Embryonic facial prominence (tissue), 1 donor: ENCODE results near the gene CROCC2.

Experiments
- DNase-seq: peaks from one replicate; pipeline ENCODE4 v3.0.0-alpha.2; 2016; ENCODE audit errors: extremely low spot score

CROCC2 gene

DNA sequence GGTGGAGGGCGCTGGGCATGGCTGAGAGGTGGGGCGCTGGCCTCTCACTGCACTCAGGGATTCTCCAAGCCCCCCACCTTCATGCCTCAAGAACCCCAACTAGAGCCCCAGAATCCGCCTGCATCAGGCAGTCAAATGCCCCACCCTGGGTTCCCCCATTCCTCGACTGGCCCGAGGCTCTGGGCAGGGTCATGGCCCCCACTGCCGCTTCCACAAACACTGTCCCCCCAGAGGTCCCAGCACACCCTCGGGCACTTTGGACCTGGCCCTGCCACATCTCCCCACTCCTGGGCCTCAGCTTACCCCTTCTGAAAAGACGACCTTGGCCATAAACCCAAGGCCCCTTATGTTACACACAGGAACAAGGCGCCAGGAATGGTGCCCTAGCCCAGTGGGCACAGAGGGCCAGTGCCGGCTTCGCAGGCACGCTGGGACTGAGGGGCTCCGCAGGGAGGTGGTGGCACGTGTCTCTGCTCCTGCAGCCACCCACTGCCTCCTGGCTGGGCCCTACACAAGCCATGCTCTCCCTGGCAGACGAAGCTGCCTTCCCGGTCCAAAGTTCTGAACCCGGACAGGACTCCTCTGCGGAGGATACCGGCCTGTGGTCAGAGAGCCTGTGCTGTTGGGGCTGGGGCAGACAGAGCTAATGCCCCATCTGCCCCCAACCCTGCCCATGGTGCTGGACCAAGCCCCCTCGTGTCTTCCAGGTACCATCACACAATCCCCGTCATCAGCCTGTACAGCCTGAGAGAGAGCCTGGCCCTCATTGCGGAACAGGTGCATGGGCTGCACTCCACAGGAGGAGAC lies 30.7 kb upstream of the CROCC2 start:
- DNase-seq, result no peak

DNA sequence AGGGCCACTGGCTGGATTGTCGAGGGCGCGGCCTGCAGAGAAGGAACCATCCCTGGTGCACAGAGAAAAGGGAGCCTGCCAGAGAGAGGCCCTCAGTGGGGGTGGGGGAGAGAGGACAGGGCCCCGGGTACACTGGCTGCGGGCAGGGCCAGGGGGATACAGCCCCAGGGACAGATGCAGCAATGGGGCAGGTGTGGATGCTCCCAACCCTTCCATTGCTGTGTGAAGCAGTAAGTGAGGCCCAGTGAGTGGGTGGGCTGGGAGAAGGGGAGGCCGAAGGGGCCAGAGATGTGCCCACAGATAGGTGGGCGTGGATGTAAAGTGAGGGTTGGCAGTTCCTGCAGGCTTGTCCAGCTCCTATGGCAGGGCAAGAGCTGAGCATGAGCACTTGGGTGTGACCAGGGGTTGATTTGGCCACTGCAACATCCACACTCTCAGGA lies 30.1 kb upstream of the CROCC2 start:
- DNase-seq, result no peak

DNA sequence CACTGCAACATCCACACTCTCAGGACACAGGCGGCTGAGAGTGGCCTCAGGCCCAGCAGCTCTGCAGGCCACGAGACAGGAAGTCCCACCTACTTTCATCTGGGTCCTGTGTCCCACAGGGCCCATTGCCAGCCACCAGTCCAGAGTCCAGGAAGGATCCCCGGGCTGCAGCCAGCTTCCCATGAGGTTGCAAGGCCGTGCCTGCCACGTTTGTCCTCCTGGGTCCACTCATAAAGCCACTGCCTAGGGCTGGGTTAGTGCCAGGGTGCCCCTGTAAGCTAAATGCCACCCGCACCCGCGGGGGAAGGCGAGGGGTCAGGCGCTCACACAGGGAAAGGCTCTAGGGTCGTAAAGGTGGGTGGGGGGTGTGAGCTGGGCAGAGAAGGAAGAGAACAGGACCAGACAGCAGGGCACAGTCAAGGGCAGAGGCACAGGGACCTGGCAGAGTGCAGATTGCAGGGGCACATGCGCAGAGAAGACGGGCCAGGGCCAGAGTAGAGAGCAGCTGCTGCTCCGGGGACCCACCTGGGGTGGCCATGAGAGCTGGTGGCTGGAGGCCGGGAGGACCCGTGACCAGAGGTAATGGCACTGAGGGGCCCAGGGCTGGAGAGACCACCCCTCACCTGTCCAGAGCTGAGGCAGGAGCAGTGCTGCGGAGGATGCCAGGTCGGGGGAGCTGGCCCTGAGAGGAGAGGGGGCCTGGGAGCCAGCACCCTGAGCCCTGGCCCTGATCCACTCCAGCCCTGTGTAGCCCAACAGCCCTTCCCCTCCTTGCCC lies 29.5 kb upstream of the CROCC2 start:
- DNase-seq, result no peak

GRCh38 chr2:240877460-240878340 lies 28.4 kb upstream of the CROCC2 start:
- no peak for DNase-seq

- no peak for DNase-seq
Observed at GRCh38 chr2:240878341-240878936, 27.7 kb upstream of the CROCC2 start.

DNA sequence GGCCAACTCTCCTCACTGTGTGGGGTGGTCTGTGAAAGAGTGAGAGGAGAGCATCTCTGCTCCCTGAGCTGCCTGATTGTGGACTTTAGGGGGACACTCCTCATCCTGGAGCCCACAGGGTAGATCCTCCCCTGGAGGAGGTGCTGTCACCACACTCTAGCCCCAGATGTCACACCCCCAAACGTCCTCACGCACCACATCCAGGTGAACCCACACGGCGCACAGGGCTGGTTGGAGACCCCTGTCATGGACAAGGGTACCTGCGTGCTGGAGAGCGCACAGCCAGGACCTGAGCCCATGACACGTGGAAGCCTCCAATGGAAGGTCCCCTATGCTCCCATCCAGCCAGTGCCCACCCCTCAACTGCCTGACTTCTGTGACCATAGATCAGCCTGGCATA lies 27.0 kb upstream of the CROCC2 start:
- no peak for DNase-seq

DNA sequence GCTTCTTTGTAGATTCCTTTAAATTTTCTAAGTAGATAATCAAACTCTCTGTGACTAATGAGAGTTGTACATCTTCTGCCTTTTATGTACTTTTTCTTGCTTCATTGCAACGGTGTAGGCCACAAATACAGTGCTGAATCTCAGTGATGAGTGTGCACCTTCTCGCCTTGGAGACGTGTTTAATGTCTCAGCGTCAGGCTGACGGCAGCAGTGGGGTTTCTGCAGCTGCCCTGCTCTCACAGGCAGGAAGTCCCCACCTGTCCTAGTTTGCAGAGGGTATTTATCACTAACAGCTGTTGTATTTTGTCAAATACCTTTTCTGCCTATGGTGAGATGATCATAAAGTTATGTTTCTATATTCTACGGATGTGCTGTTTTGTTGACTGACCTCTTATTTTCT lies 24.2 kb upstream of the CROCC2 start:
- DNase-seq, result no peak

DNA sequence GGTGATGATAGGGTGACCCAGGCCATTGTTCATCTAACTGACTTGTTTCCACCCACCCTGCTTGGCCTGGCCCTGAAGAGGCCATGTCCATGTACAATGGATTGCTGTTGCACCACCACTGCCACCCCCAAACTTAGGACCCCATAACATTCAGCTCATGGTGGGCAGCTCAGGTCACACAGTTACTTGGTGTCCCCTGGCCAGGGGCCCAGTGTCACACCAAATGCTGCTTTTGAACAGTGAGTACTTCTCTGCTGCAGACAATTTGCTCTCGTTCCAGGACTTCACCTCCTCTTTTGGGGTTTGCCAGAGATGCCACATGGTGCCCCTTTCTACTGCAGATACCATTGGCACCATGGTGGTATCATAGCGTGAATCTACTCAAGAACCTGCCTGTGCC lies 21.9 kb upstream of the CROCC2 start:
- DNase-seq, result no peak

DNA sequence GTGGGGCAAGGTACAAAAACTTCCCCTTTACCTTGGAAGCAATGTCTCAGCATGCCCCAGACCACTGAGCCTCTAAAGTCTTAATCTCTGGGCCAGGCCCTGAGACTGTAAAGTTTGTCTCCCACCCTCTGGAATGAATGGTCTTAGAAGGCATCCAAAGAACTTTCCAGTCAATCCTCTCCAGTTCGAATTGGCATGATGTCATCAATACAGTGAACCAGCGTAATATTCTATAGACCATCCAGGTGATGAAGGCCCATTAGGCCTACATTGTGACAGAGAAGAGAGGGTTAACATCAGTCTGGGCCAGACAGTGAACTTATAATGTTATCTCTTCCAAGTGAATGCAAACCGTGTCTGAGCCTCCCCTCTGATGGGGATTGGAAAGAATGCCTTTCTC lies 21.4 kb upstream of the CROCC2 start:
- DNase-seq, result no peak

DNA sequence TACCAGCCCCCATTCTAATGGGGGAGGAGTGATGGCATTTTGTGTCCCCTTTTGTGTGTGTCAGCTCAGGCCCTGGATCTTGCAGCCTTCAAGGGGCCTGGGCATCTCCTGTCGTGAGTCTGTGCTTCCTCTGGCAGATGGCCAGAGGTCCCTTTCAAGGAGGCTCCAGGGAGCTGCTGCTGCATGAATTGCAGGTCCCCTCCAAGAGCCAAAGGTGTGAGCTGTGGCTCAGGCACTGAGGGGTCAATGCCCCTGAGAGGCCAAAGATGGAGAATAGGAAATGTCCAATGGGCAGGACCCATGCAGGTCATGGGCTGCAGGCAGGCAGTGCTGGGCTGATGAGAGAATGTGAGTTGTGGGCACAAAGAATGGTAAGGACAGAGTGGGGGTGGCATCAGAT lies 20.6 kb upstream of the CROCC2 start:
- DNase-seq, result no peak

- DNase-seq, result no peak
Observed at GRCh38 chr2:240886023-240886565, 20.0 kb upstream of the CROCC2 start.

GRCh38 chr2:240886678-240887609 lies 19.2 kb upstream of the CROCC2 start:
- DNase-seq, result no peak

DNA sequence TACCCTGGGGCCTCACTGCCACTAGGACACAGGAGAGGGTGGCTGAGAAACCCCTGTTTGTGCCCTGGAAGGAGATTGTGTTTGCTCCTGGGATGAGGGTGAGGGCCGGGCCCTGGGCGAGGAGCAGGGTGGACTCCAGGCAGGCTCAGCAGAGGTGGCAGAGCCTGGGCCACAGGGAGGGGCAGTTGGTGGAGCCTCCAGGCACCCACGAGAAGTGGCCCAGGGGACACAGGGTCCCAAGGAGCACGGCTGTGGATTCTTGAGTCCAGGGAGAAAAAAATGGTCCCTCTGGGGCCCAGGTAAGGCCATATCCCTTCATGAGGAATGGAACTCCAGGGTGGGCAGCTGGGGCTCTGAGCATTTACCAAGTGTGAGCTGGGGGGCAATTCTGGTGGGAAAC lies 18.5 kb upstream of the CROCC2 start:
- DNase-seq, result no peak

DNA sequence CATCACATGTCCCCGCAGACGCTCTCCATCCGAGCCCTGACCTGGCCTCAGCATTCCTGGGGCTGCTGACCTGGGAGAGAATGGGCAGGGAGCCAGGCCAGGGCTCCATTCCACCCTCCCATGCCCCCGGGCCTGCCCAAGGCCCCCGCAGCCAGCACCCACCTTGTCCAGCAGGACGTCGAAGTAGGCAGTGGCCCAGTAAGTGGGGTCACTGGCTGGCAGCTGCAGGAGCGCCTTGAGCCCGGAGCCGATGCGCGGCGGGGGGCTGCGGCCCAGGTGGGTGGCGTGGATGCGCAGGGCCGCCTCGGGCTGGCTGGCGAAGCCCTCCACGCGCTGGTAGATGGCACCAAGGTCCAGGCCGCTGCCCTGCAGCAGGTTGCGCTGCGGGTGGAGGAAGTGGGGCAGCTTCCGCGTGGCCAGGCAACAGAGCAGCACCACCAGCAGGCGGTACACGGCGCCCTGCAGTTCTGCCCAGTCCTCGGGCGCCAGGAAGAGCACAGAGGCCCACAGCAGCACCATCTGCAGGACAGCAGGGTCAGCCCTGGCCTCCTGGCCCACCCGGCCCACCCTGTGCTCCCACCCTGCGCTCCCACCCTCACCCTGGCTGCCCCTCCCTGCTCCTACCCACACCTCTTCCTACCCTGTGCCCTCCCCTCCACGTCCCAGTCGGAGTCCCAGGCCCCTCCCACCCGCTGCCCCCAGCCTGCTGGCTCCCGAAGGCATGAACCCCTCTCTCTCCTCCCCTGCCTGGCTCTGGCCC lies 17.8 kb upstream of the CROCC2 start:
- no peak for DNase-seq

DNA sequence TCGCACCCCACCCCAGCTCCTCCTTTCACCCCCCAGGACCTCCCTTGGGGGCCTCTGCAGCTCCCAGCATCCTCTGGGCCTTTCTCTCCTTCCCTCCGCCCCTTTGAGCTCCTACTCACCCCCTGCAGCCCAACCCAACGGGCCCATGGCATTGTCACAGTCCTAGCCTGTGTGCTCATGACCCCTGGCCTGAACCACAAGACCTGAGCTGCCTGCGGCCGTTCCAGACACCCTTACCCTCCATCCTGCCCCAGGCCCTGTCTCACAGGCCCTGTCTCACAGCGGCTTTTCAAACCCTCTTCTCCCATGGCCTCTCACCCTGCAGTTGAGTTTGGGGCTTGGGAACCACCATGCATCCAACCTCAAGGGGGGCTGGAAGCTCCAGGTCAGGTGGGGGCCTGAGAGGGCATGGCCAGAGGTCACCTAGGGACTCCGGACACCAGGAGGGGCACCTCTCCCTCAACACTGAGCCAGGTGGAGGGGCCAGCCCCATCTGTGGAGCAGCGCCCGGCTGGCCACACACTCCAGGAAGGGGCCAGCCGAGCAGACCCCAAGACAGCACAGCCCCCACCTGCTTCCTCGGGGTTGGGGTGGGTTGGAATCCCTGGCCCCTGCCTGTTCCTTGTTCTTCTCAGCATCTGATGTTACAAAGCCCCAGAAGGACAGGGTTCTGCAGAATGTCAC lies 17.1 kb upstream of the CROCC2 start:
- no peak for DNase-seq

- no peak for DNase-seq
Observed at GRCh38 chr2:240889601-240890560, 16.3 kb upstream of the CROCC2 start.

DNA sequence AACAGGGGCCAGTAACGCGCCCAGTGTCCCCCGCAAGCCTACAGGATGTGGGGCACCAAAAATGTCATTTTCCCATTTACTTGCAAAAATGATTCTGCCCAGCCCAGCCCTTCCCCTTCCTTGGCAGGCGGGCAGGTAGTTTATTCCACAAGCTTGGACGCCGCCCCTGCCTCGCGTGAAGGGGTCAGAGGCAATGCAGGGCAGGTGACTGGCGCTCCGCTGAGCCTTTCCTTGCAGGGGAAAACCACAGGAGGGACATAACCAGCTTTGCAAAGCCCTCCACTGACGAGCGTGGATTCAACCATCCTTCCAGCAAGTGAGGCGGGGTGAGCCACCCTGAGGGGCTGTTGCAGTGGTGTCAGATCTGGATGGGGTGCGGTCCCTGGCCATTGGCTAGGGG lies 15.4 kb upstream of the CROCC2 start:
- no peak for DNase-seq
